A549 (cell line): ENCODE data around the gene LEFTY1.

ENCODE experiments used
- CEBPB ChIP-seq, 2 experiments: fragments of >200 bp in 1 of 2; sonication (Bioruptor Twin) in 1 of 2; formaldehyde crosslinking in 1 of 2; IDR thresholded peaks; 2 replicates each; pipeline ENCODE4 v1.6.1; 2012 to 2016
- CHD4 ChIP-seq: fragments of 200-600 bp; sonication (generic); IDR thresholded peaks from 2 replicates; pipeline ENCODE4 v1.6.1; 2016; ENCODE audit warnings: antibody characterized with exemption, mild to moderate bottlenecking, borderline replicate concordance
- CTCF ChIP-seq: fragments of >200 bp; sonication (Bioruptor Twin); formaldehyde crosslinking; IDR thresholded peaks from 3 replicates; pipeline ENCODE4 v1.5.1; 2016
- EP300 ChIP-seq, 2 experiments: fragments of >200 bp; sonication (Bioruptor Twin); formaldehyde crosslinking; IDR thresholded peaks; 2 replicates in 1 of 2; 3 replicates in 1 of 2; pipeline ENCODE4 v1.6.1; 2016 to 2017
- ESRRA ChIP-seq: fragments of 150-350 bp; IDR thresholded peaks from 2 replicates; pipeline ENCODE4 v1.6.1; 2014; ENCODE audit warnings: mild to moderate bottlenecking, low read length, borderline replicate concordance
- MAFK ChIP-seq: fragments of 450-650 bp; IDR thresholded peaks from 2 replicates; pipeline ENCODE4 v1.6.1; 2014; ENCODE audit not compliant: partially characterized antibody
- RAD21 ChIP-seq, 2 experiments: fragments of >200 bp in 1 of 2; sonication (Bioruptor Twin) in 1 of 2; formaldehyde crosslinking in 1 of 2; IDR thresholded peaks in 1 of 2; conservative IDR thresholded peaks in 1 of 2; 2 replicates in 1 of 2; 3 replicates in 1 of 2; pipeline ENCODE4 v1.6.1; 2012 to 2018; ENCODE audit warnings: inconsistent platforms in 1 of 2
- RCOR1 ChIP-seq: fragments of 150-350 bp; IDR thresholded peaks from 2 replicates; pipeline ENCODE4 v1.6.1; 2014; ENCODE audit warnings: antibody characterized with exemption, low read length, low read depth
- ZSCAN20 ChIP-seq: fragments of 250-450 bp; sonication (Bioruptor Pico); IDR thresholded peaks from 2 replicates; pipeline ENCODE4 v1.8.0; 2022; ENCODE audit warnings: mild to moderate bottlenecking, moderate library complexity

GRCh38 chr1:225875044-225875815 lies 13.7 kb downstream of the LEFTY1 start:
- TF ChIP-seq RCOR1 (no peak), CTCF (no peak), EP300 (IDR thresholded peaks at IDR 0.05) (no peak), MAFK (no peak), RAD21 (conservative IDR thresholded peaks at IDR 0.05 in 1 of 2, IDR thresholded peaks at IDR 0.05 in 1 of 2) (no peak), CHD4 (no peak), CEBPB (IDR thresholded peaks at IDR 0.05) (no peak), ZSCAN20 (no peak), ESRRA (no peak)
